GM19099 (cell line): Measurements from ENCODE around the gene CHAF1A.

Experiments used
- POLR2A ChIP-seq: IDR thresholded peaks from 3 replicates; pipeline ENCODE4 v1.6.1; 2011; ENCODE audit warnings: low read depth; ENCODE audit not compliant: insufficient read length; ENCODE audit errors: extremely low read depth

CHAF1A gene

GRCh38 chr19:4491446-4491845 lies 89.0 kb downstream of the CHAF1A start:
- no peak for TF ChIP-seq POLR2A

GRCh38 chr19:4492337-4493103 lies 90.1 kb downstream of the CHAF1A start:
- no peak for TF ChIP-seq POLR2A
